GM21723 (cell line): ENCODE data around the gene KHSRP.
A peak's percentile ranks its signal among the peaks of the same experiment; 100 is the strongest.
"Not testable (repeated sequence)": the region's sequence is repeated elsewhere in the genome, so short reads cannot be mapped to it uniquely, and the experiment has no call there.

Experiments
- ATAC-seq: cut with Tn5 transposase; IDR thresholded peaks from one replicate; pipeline ENCODE4 v1.9.1; 2021; ENCODE audit warnings: mild to moderate bottlenecking, moderate library complexity; ENCODE audit not compliant: unreplicated experiment

The KHSRP gene

GRCh38 chr19:6452223-6452614, 27.6 kb upstream of the KHSRP start:
- no peak for ATAC-seq

GRCh38 chr19:6451583-6452222, 27.1 kb upstream of the KHSRP start:
- no peak for ATAC-seq

GRCh38 chr19:6450166-6450565, 25.6 kb upstream of the KHSRP start:
- no peak for ATAC-seq

- no peak for ATAC-seq
These were observed 23.4 kb upstream of the KHSRP start for GRCh38 chr19:6448045-6448444.

GRCh38 chr19:6446452-6446851, 21.8 kb upstream of the KHSRP start:
- no peak for ATAC-seq

GRCh38 chr19:6443986-6444385, 19.4 kb upstream of the KHSRP start:
- ATAC-seq, result no peak

GRCh38 chr19:6442087-6442688, 17.6 kb upstream of the KHSRP start:
- ATAC-seq, result no peak

GRCh38 chr19:6440905-6441304, 16.3 kb upstream of the KHSRP start:
- no peak for ATAC-seq

GRCh38 chr19:6439743-6440142, 15.1 kb upstream of the KHSRP start:
- ATAC-seq, result no peak

- ATAC-seq, result no peak
These were observed 9.1 kb upstream of the KHSRP start, which contains the start of gene SLC25A41 for GRCh38 chr19:6433663-6434062. Gene SLC25A41, minus strand, starts transcription at chr19:6433763. Its CDS starts 70 bp downstream, at chr19:6433693.

GRCh38 chr19:6433165-6433564, 8.6 kb upstream of the KHSRP start:
- no peak for ATAC-seq

GRCh38 chr19:6431891-6432290, 7.3 kb upstream of the KHSRP start:
- no peak for ATAC-seq

- ATAC-seq, result no peak
These were observed 5.0 kb upstream of the KHSRP start for GRCh38 chr19:6429419-6430221.

GRCh38 chr19:6428692-6429418, 4.2 kb upstream of the KHSRP start:
- ATAC-seq, result not testable (repeated sequence)

- no peak for ATAC-seq
These were observed 2.5 kb upstream of the KHSRP start for GRCh38 chr19:6427131-6427530.

GRCh38 chr19:6425732-6426620, 1.4 kb upstream of the KHSRP start:
- no peak for ATAC-seq

- ATAC-seq, result peak; percentile 85
These were observed 524 bp upstream of the KHSRP start for GRCh38 chr19:6424939-6425731.

GRCh38 chr19:6423499-6424194, 964 bp downstream of the KHSRP start:
- no peak for ATAC-seq
